NCI-H82 treated with DMSO at 0.1 percent for 48 hours (cell line): Measurements from ENCODE around the gene VSIG10L2.

Experiments used
- DNase-seq: peaks from one replicate; lab custom pipeline; 2025; ENCODE audit not compliant: unreplicated experiment; lab: John Stamatoyannopoulos, UW

Gene VSIG10L2

DNA sequence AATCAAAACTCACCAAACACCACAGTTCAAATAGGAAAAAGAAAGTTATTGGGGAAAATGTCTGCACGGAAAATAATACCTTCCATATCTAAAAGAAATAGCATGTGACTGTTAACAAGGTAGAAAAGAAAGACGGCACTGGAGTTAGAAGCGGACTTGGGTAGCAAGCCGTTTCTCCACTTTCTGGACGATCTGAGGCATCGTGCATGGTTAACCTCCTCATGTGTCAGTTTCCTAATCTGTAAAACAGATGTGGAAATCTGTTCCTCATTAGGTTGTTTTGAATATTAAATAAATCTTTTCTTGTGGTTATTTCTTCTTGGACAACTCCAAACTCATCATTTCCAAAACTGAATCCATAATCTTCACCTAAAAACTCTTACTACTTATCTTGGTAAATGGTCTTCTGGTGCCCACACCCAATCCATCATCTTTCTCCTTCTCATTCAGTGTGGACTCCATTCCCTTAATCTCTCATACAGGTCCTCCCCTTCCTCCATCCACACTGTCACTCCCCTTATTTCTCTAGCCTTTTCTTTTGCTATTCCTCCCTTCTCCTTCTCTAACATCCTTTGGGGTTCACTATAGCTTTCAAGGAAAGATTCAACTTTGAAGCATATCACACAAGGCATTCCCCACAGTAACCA lies 53.5 kb downstream of the VSIG10L2 start:
- DNase-seq, result no peak

DNA sequence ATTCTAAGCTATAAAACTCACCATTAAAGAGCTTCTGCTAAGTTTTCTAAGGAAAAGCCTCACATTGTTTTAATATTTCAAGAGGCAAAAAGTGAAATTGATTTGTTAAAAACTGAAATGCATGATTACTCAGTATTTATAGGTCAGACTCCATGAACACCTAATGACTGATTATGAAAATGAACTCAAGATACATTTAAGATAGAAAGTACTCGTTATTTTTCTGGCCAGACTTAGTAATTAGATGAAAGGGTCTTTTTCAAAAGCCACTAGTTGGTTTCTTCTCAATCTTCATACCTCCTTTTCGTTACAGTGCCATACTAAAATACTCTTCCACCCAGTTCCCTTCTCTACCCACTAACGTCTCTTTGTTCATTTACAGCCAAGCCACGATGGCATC lies 56.3 kb downstream of the VSIG10L2 start:
- DNase-seq, result no peak
